Suppressor macrophage treated with lipopolysaccharide for 1 hour (primary cell): ENCODE data around the gene MTAP.

ENCODE experiments used
- DNase-seq, 3 donors: peaks; one replicate each; pipeline ENCODE4 v3.0.0-alpha.2; 2020 to 2022

Gene MTAP

GRCh38 chr9:21806644-21807043 lies 4.2 kb downstream of the MTAP start:
- DNase-seq = no peak

GRCh38 chr9:21810388-21810787 lies 8.0 kb downstream of the MTAP start:
- DNase-seq = no peak

- DNase-seq = no peak
These were observed 8.4 kb downstream of the MTAP start for GRCh38 chr9:21810881-21811280.

GRCh38 chr9:21811914-21812313 lies 9.5 kb downstream of the MTAP start:
- no peak for DNase-seq

GRCh38 chr9:21812415-21812814 lies 10.0 kb downstream of the MTAP start:
- no peak for DNase-seq

- DNase-seq = peak; percentile 80 to 82 (median 82)
These were observed 10.6 kb downstream of the MTAP start for GRCh38 chr9:21812946-21813568.

- DNase-seq = peak; percentile 93 to 98 (median 96)
These were observed 11.4 kb downstream of the MTAP start for GRCh38 chr9:21813575-21814473.

- no peak for DNase-seq
These were observed 13.2 kb downstream of the MTAP start for GRCh38 chr9:21815643-21816042.

- peak; percentile 44 to 64 (median 53) for DNase-seq
These were observed 14.7 kb downstream of the MTAP start for GRCh38 chr9:21817176-21817575.

- DNase-seq = no peak
These were observed 23.2 kb downstream of the MTAP start for GRCh38 chr9:21825637-21826036.

- peak; percentile 32 to 52 (median 48) for DNase-seq
These were observed 26.5 kb downstream of the MTAP start for GRCh38 chr9:21828853-21829410.

- peak; percentile 75 to 89 (median 82) for DNase-seq
These were observed 28.2 kb downstream of the MTAP start for GRCh38 chr9:21830589-21830988.

- DNase-seq = peak; percentile 95 to 100 (median 98)
These were observed 29.5 kb downstream of the MTAP start for GRCh38 chr9:21831841-21832509.

GRCh38 chr9:21833090-21833801 lies 30.8 kb downstream of the MTAP start:
- DNase-seq = peak; percentile 72 to 95 (median 84)

GRCh38 chr9:21835121-21835520 lies 32.7 kb downstream of the MTAP start:
- DNase-seq = no peak

- DNase-seq = peak; percentile 67 to 90 (median 84)
These were observed 34.2 kb downstream of the MTAP start for GRCh38 chr9:21836437-21837161.

GRCh38 chr9:21837501-21837900 lies 35.1 kb downstream of the MTAP start:
- no peak for DNase-seq

- no peak for DNase-seq
These were observed 38.2 kb downstream of the MTAP start for GRCh38 chr9:21840647-21841046.

GRCh38 chr9:21841133-21841532 lies 38.7 kb downstream of the MTAP start:
- DNase-seq = no peak

GRCh38 chr9:21848615-21849014 lies 46.2 kb downstream of the MTAP start:
- no peak for DNase-seq

- DNase-seq = no peak
These were observed 50.3 kb downstream of the MTAP start for GRCh38 chr9:21852754-21853153.

GRCh38 chr9:21853414-21853813 lies 51.0 kb downstream of the MTAP start:
- no peak for DNase-seq
